ENCODE data around the gene IQCB1. TPM values are rescaled to one million over a fixed set of nuclear protein-coding genes. Genes with fewer than 3 reads are reported as not detected.

The IQCB1 gene
- total and polyA plus RNA-seq, 10 of the 15 experiments (the other 5 are each of a cell fraction or from before 2014, with no cell fraction given), result 36.0 to 69.4 (median 48.9) TPM

GRCh38 chr3:121809249-121809648, 25.6 kb downstream of the IQCB1 start (continued):
- TF ChIP-seq SMAD5 (IDR thresholded peaks at IDR 0.05; ENCODE audit: low read depth) (no peak), FOS (IDR thresholded peaks at IDR 0.05; ENCODE audit: borderline replicate concordance, extremely low read depth, insufficient read length) (no peak), ZZZ3 (IDR thresholded peaks at IDR 0.05; ENCODE audit: control insufficient read depth, insufficient read length, low read depth) (no peak), SIX5 (IDR thresholded peaks at IDR 0.05; ENCODE audit: low read depth, low read length, severe bottlenecking) (no peak), ZSCAN29 (IDR thresholded peaks at IDR 0.05) (no peak), HSF1 (IDR thresholded peaks at IDR 0.05; ENCODE audit: low read depth, low read length) (no peak), TCF3 (IDR thresholded peaks at IDR 0.05; ENCODE audit: borderline replicate concordance, insufficient read depth, low read depth, low read length) (no peak), JUND (IDR thresholded peaks at IDR 0.05; ENCODE audit: low read depth, low read length) (no peak), SREBF2 (IDR thresholded peaks at IDR 0.05; ENCODE audit: low read length) (no peak), IKZF2 (IDR thresholded peaks at IDR 0.05) (peak in 1 of 2 experiments; percentile 36; a peak in 2 of 4 replicates), TCF12 (IDR thresholded peaks at IDR 0.05; ENCODE audit: low read depth, low read length) (no peak), ZNF622 (IDR thresholded peaks at IDR 0.05) (no peak), PML (IDR thresholded peaks at IDR 0.05; ENCODE audit: low read length) (0 out of 2 replicates have a peak, but pooled peaks have one; percentile 50), MEF2A (IDR thresholded peaks at IDR 0.05; ENCODE audit: insufficient read depth, low read depth, low read length) (peak; percentile 87; the same call in 1 of the 2 replicates), IKZF1 (conservative IDR thresholded peaks at IDR 0.05) (no peak; the same call in 1 of the 2 replicates), MTA2 (IDR thresholded peaks at IDR 0.05; ENCODE audit: low read depth) (peak; percentile 81), TARDBP (IDR thresholded peaks at IDR 0.05; ENCODE audit: borderline replicate concordance) (no peak), CHD1 (IDR thresholded peaks at IDR 0.05; ENCODE audit: low read depth, low read length) (no peak), IRF4 (IDR thresholded peaks at IDR 0.05; ENCODE audit: low read depth, low read length) (peak; percentile 62; the same call in 1 of the 2 replicates), MLLT1 (IDR thresholded peaks at IDR 0.05) (0 out of 2 replicates have a peak, but pooled peaks have one; percentile 40), POU2F2 (IDR thresholded peaks at IDR 0.05; ENCODE audit: borderline replicate concordance, low read depth, low read length) (peak; percentile 98), BRCA1 (IDR thresholded peaks at IDR 0.05; ENCODE audit: low read depth, low read length) (no peak), STAT3 (IDR thresholded peaks at IDR 0.05; ENCODE audit: low read depth, low read length) (peak; percentile 72; the same call in 1 of the 2 replicates), RUNX3 (IDR thresholded peaks at IDR 0.05; ENCODE audit: low read length) (peak; percentile 84), MXI1 (IDR thresholded peaks at IDR 0.05; ENCODE audit: low read depth, low read length) (peak; percentile 60; the same call in 1 of the 2 replicates), TBL1XR1 (IDR thresholded peaks at IDR 0.05; ENCODE audit: low read depth, low read length) (peak; percentile 78; the same call in 1 of the 2 replicates), BHLHE40 (IDR thresholded peaks at IDR 0.05; ENCODE audit: borderline replicate concordance in 1 of 2, low read depth in 2 of 2, low read length in 1 of 2) (peak in 1 of 2 experiments; percentile 63; a peak in 2 of 4 replicates), ESRRA (IDR thresholded peaks at IDR 0.05; ENCODE audit: low read length) (no peak), NR2C1 (IDR thresholded peaks at IDR 0.05) (peak; percentile 33; the same call in 1 of the 2 replicates)
- TF ChIP-seq, protein P1, sequence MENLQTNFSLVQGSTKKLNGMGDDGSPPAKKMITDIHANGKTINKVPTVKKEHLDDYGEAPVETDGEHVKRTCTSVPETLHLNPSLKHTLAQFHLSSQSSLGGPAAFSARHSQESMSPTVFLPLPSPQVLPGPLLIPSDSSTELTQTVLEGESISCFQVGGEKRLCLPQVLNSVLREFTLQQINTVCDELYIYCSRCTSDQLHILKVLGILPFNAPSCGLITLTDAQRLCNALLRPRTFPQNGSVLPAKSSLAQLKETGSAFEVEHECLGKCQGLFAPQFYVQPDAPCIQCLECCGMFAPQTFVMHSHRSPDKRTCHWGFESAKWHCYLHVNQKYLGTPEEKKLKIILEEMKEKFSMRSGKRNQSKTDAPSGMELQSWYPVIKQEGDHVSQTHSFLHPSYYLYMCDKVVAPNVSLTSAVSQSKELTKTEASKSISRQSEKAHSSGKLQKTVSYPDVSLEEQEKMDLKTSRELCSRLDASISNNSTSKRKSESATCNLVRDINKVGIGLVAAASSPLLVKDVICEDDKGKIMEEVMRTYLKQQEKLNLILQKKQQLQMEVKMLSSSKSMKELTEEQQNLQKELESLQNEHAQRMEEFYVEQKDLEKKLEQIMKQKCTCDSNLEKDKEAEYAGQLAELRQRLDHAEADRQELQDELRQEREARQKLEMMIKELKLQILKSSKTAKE (IDR thresholded peaks at IDR 0.05; ENCODE audit: low read depth, poor library complexity, severe bottlenecking), result peak; percentile 60

Measured in GM12878 (cell line).